Thyroid gland (tissue), 4 donors: ENCODE results near the gene CRYBA4.

ENCODE experiments used
- CTCF ChIP-seq, 6 experiments: fragments of 200-600 bp in 3 of 6; fragments of 450-650 bp in 3 of 6; sonication (generic) in 3 of 6; IDR thresholded peaks; one replicate each; pipeline ENCODE4 v1.5.1; 2016 to 2019; ENCODE audit warnings: antibody characterized with exemption in 6 of 6, mild to moderate bottlenecking in 2 of 6, inconsistent platforms in 1 of 6, moderate library complexity in 1 of 6
- POLR2A ChIP-seq, 2 donors: fragments of 450-650 bp; IDR thresholded peaks; one replicate each; pipeline ENCODE4 v1.6.1; 2017; ENCODE audit warnings: antibody characterized with exemption in 2 of 2, mild to moderate bottlenecking in 2 of 2, moderate library complexity in 1 of 2

- no peak for TF ChIP-seq CTCF (IDR thresholded peaks at IDR 0.05)
- no peak for TF ChIP-seq POLR2A (IDR thresholded peaks at IDR 0.05)
These were observed 10.8 kb upstream of the CRYBA4 start for GRCh38 chr22:26610996-26611395.
